GM12878 (cell line): ENCODE measurements around the gene RNU1-2. TPM values are rescaled to one million over a fixed set of nuclear protein-coding genes. Genes with fewer than 3 reads are reported as not detected.

ENCODE experiments used
- ATAC-seq: fragments of 200-7000 bp; cut with Tn5 transposase; 3 replicates; pipeline ENCODE4 v1.9.1; 2020; ENCODE audit warnings: mild to moderate bottlenecking, moderate library complexity
- BruUV-seq: library from RNA; stranded (reverse); fragments of 400-500 nt; replicated peaks from 2 replicates; lab custom pipeline; 2021; lab: Mats Ljungman, UMichigan
- CTCF ChIA-PET: fragments of 300-600 bp; sonication (Branson Sonifier 250); formaldehyde crosslinking; extraction: SDS; loops from one replicate; lab custom pipeline; 2021; ENCODE audit warnings: inconsistent platforms; lab: Yijun Ruan, JAX
- POLR2A ChIA-PET: fragments of 350-600 bp; formaldehyde crosslinking; extraction: SDS; loops from one replicate; lab custom pipeline; 2021; ENCODE audit warnings: inconsistent platforms; lab: Charles Lee
- RAD21 ChIA-PET: fragments of 300-600 bp; sonication (Branson Sonifier 250); formaldehyde crosslinking; loops from one replicate; lab custom pipeline; 2023; ENCODE audit warnings: antibody characterized with exemption; ENCODE audit not compliant: unreplicated experiment; lab: Charles Lee
- SMC1A ChIA-PET: fragments of 300-600 bp; sonication (Branson Sonifier 250); formaldehyde crosslinking; loops from one replicate; lab custom pipeline; 2023; ENCODE audit not compliant: unreplicated experiment, uncharacterized antibody; lab: Charles Lee
- DNase-seq: peaks from one replicate; pipeline ENCODE4 v3.0.0-alpha.2; 2011; ENCODE audit warnings: low read depth, low spot score
- FAIRE-seq: peaks from 3 replicates; lab custom pipeline; 2011; peaks lifted over from hg19 to GRCh38; lab: Jason Lieb, UNC
- H2AFZ ChIP-seq: 2 replicates; pipeline ENCODE4 v1.6.0; 2011; ENCODE audit warnings: low read depth, low read length, control low read depth; ENCODE audit not compliant: control insufficient read depth
- H3K27ac ChIP-seq: 2 replicates; pipeline ENCODE4 v1.5.1; 2011; ENCODE audit warnings: control low read depth; ENCODE audit not compliant: control insufficient read depth, insufficient read depth
- H3K27me3 ChIP-seq, 2 experiments: replicated peaks in 1 of 2; 2 replicates each; pipeline versions ENCODE4 v1.6.0 to v1.6.1; 2011; ENCODE audit warnings: low read length in 1 of 2; ENCODE audit not compliant: control insufficient read depth in 2 of 2, insufficient read depth in 2 of 2
- H3K36me3 ChIP-seq, 2 experiments: 2 replicates each; pipeline ENCODE4 v1.5.1; 2011; ENCODE audit warnings: low read length in 1 of 2; ENCODE audit not compliant: control insufficient read depth in 2 of 2, insufficient read depth in 2 of 2
- H3K4me1 ChIP-seq: 2 replicates; pipeline ENCODE4 v1.6.1; 2011; ENCODE audit warnings: mild to moderate bottlenecking, low read length, moderate library complexity, mixed read lengths; ENCODE audit not compliant: control insufficient read depth, insufficient read depth
- H3K4me2 ChIP-seq: 2 replicates; pipeline ENCODE4 v1.6.0; 2011; ENCODE audit warnings: control low read depth; ENCODE audit not compliant: control insufficient read depth, insufficient read depth
- H3K4me3 ChIP-seq: fragments of 200-600 bp; sonication (generic); 2 replicates; pipeline ENCODE4 v1.5.1; 2016
- H3K79me2 ChIP-seq: 2 replicates; pipeline ENCODE4 v1.6.0; 2011; ENCODE audit warnings: low read length; ENCODE audit not compliant: control insufficient read depth, insufficient read depth
- H3K9ac ChIP-seq: 2 replicates; pipeline ENCODE4 v1.8.0; 2011; ENCODE audit warnings: low read length, control low read depth, mixed read lengths; ENCODE audit not compliant: control insufficient read depth, insufficient read depth
- H3K9me3 ChIP-seq: replicated peaks from 3 replicates; pipeline ENCODE4 v1.5.1; 2011; ENCODE audit warnings: mild to moderate bottlenecking, low read length; ENCODE audit not compliant: control insufficient read depth, insufficient read depth
- H4K20me1 ChIP-seq: 2 replicates; pipeline ENCODE4 v1.6.0; 2011; ENCODE audit not compliant: control insufficient read depth, insufficient read depth
- BMI1 ChIP-seq: fragments of 450-650 bp; IDR thresholded peaks from 2 replicates; pipeline ENCODE4 v1.6.1; 2016; ENCODE audit warnings: mild to moderate bottlenecking, moderate library complexity, borderline replicate concordance
- BRCA1 ChIP-seq: IDR thresholded peaks from 2 replicates; pipeline ENCODE4 v1.6.1; 2011; ENCODE audit warnings: low read depth, low read length, improper control_type of control experiment
- E4F1 ChIP-seq: fragments of 450-650 bp; IDR thresholded peaks from 2 replicates; pipeline ENCODE4 v1.6.1; 2018; ENCODE audit warnings: borderline replicate concordance, mild to moderate bottlenecking; ENCODE audit not compliant: partially characterized antibody
- IRF3 ChIP-seq: fragments of 450-650 bp; IDR thresholded peaks from 2 replicates; pipeline ENCODE4 v1.6.1; 2014; ENCODE audit warnings: mild to moderate bottlenecking
- TAF1 ChIP-seq: IDR thresholded peaks from 2 replicates; pipeline ENCODE4 v1.6.1; 2011; ENCODE audit warnings: mild to moderate bottlenecking, low read depth, low read length, borderline replicate concordance
- in situ Hi-C: fragments of 300-500 bp; cut with MboI; formaldehyde crosslinking; loops from 9 replicates; pipeline ENCODE4 v1.14.3; 2018; ENCODE audit warnings: mixed read lengths
- intact Hi-C: fragments of 100-400 bp; cut with micrococcal nuclease; formaldehyde crosslinking; loops from one replicate; pipeline ENCODE4 v1.14.2; 2022; ENCODE audit not compliant: unreplicated experiment
- polyA plus RNA-seq, 11 experiments: library from polyadenylated mRNA; depleted of rRNA in 4 of 11; unstranded in 6 of 11; stranded (reverse) in 5 of 11; fragments of >200 nt; fragmentation: Nextera tagmentation in 4 of 11; fragmentation: Illumina TruSeq in 1 of 11; extraction: Ambion mirVana in 4 of 11; extraction: Trizol in 1 of 11; gene quantifications; 1 replicate in 1 of 11; 2 replicates in 10 of 11; pipeline versions ENCODE4 v1.2.1 to v1.2.3, GENCODE V29; 2011 to 2016; ENCODE audit warnings: inconsistent platforms in 2 of 11, missing spikeins in 2 of 11, low read depth in 1 of 11
- total RNA-seq, 4 experiments: library from RNA; depleted of rRNA in 3 of 4; stranded (reverse); fragments of >200 nt in 3 of 4; fragmentation: Illumina TruSeq in 1 of 4; extraction: Trizol in 1 of 4; gene quantifications; 2 replicates each; pipeline versions ENCODE4 v1.2.1 to v1.2.3, GENCODE V29; 2013 to 2021
- TF ChIP-seq, protein P1 (sequence below): fragments of 450-650 bp; IDR thresholded peaks from 2 replicates; pipeline ENCODE4 v1.6.1; 2017; ENCODE audit warnings: low read depth, mild to moderate bottlenecking, moderate library complexity

RNU1-2 gene
- total and polyA plus RNA-seq, 10 of the 15 experiments (the other 5 are each of a cell fraction or from before 2014, with no cell fraction given) = under 0.01 to 20,946 (median 4.7) TPM; not detected in 2

DNA sequence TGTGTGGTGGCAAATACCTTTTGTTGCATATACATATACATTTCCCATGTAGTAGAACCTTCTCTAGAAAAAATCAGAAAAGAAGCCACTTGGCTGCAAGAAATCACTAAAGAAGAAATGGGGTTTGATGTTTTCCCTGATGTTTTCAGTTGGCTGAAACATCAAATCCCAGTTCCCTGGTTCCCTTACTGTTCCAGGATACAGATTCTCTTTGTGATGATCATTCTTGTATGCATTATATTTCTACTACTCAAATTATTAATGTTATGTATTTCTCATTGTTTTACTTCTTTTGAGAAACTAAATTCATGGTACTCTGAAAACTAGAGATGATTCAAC, 7.6 kb downstream of the RNU1-2 start:
- no peak for FAIRE-seq
- Histone ChIP-seq H3K9ac (peak overlapping the region; percentile 33), H3K4me2 (peak overlapping the region; percentile 92), H3K9me3 (no peaks in the 10 kb centered on the region; the same call in 2 of the 3 replicates)
- no peak for ATAC-seq
- no peak for DNase-seq
- TF ChIP-seq E4F1 (no peak), TAF1 (no peak), BRCA1 (no peak), BMI1 (no peak), IRF3 (no peak)
- TF ChIP-seq, protein P1, sequence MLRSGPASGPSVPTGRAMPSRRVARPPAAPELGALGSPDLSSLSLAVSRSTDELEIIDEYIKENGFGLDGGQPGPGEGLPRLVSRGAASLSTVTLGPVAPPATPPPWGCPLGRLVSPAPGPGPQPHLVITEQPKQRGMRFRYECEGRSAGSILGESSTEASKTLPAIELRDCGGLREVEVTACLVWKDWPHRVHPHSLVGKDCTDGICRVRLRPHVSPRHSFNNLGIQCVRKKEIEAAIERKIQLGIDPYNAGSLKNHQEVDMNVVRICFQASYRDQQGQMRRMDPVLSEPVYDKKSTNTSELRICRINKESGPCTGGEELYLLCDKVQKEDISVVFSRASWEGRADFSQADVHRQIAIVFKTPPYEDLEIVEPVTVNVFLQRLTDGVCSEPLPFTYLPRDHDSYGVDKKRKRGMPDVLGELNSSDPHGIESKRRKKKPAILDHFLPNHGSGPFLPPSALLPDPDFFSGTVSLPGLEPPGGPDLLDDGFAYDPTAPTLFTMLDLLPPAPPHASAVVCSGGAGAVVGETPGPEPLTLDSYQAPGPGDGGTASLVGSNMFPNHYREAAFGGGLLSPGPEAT = no peak
- TF ChIP-seq, all 136 proteins: peak for 0
- SMC1A ChIA-PET = no interaction called here
- Histone ChIP-seq H2AFZ (peak overlapping the region; percentile 22; the same call in 1 of the 2 replicates), H3K27ac (peak overlapping the region; percentile 100; the same call in 1 of the 2 replicates), H3K36me3 (no peaks in the 10 kb centered on the region), H3K4me3 (no peak overlapping the region), H4K20me1 (no peaks in the 10 kb centered on the region), H3K79me2 (no peaks in the 10 kb centered on the region), H3K4me1 (peaks cover 10% of the 10 kb centered on the region; the same call in 1 of the 2 replicates), H3K27me3 (no peaks in the 10 kb centered on the region)
- POLR2A ChIA-PET = interaction anchor here (0.6 kb wide), 1 partner anchor 236 kb away, joined by 3 read pairs; no protein-coding TSS in a partner anchor
- CTCF ChIA-PET = interaction anchor here (1.1 kb wide), 1 partner anchor 37 kb away, joined by 3 read pairs; no protein-coding TSS in a partner anchor
- intact Hi-C loops = no loop called here
- RAD21 ChIA-PET = interaction anchor here (1.0 kb wide), 1 partner anchor 282 kb away, joined by 3 read pairs; no protein-coding TSS in a partner anchor
- BruUV-seq = no TSS peak
- in situ Hi-C loops = no loop called here
